ENCODE data around the gene MT1A. TPM values are rescaled to one million over a fixed set of nuclear protein-coding genes. Genes with fewer than 3 reads are reported as not detected.

The MT1A gene
- total RNA-seq, 4 donors from 2014 or later: 3.7 to 23.3 (median 11.2) TPM

DNA sequence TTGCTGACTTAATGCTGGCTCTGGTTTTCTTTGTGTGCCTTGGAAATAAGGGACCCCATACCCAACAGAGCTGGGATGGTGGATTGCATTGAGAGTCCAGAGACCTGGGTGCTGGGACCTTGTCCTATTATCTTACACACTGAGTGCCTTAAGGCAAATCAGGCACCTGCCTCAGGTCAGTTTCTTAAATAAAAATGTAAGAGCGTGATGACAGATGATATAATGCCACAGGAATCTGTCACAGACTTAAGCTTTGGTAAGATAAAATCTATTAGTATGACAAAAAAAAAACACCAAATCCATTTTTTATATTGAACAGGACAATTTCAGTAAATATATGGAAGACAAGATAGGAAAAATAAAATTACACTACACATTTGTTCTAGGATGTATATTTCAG lies 1.6 kb downstream of the MT1A start:
- 93 to 94% methylated on average over 1 of the region's 1 CpG for WGBS, 2 donors
- intact Hi-C loops (cut with DNase I; ENCODE audit: low total_unique reads): no loop called here

DNA sequence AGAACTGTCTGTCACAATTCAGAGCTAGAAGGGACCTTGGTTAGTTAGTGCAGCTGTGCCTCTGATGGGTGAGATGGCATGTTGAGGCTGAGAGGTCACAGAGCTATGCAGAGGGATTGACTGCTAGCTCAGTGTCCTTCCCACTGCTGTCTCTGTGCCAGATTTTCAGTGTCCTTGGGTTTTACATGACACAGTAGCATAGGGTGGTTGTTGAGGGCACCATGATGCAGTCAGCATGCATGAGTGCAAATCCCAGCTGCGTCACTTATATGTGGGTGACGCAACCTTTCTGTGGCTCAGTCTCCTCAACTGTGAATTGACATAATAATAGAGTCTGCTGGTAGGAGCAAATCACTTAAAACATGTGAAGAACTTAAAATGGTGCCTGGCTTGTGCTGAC lies 2.7 kb downstream of the MT1A start:
- intact Hi-C loops (cut with DNase I; ENCODE audit: low total_unique reads): no loop called here
- no peak for TF ChIP-seq POLR2A (IDR thresholded peaks at IDR 0.05)
- TF ChIP-seq, protein P1, sequence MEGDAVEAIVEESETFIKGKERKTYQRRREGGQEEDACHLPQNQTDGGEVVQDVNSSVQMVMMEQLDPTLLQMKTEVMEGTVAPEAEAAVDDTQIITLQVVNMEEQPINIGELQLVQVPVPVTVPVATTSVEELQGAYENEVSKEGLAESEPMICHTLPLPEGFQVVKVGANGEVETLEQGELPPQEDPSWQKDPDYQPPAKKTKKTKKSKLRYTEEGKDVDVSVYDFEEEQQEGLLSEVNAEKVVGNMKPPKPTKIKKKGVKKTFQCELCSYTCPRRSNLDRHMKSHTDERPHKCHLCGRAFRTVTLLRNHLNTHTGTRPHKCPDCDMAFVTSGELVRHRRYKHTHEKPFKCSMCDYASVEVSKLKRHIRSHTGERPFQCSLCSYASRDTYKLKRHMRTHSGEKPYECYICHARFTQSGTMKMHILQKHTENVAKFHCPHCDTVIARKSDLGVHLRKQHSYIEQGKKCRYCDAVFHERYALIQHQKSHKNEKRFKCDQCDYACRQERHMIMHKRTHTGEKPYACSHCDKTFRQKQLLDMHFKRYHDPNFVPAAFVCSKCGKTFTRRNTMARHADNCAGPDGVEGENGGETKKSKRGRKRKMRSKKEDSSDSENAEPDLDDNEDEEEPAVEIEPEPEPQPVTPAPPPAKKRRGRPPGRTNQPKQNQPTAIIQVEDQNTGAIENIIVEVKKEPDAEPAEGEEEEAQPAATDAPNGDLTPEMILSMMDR (IDR thresholded peaks at IDR 0.05): no peak
- 70 to 85% methylated on average over 2 of the region's 2 CpGs for WGBS, 2 donors
- no peak overlapping the region for H3K4me3 ChIP-seq (ENCODE audit: low read depth, poor library complexity, severe bottlenecking)
- no peak for DNase-seq (ENCODE audit: low spot score in 2 of 2)

More for the DNA sequence above, 1.6 kb downstream of the MT1A start:
- no peak for DNase-seq (ENCODE audit: low spot score in 2 of 2)
- H3K4me3 ChIP-seq (ENCODE audit: low read depth, poor library complexity, severe bottlenecking): no peak overlapping the region
- TF ChIP-seq, protein P1 (IDR thresholded peaks at IDR 0.05): no peak
- no peak for TF ChIP-seq POLR2A (IDR thresholded peaks at IDR 0.05)

DNA sequence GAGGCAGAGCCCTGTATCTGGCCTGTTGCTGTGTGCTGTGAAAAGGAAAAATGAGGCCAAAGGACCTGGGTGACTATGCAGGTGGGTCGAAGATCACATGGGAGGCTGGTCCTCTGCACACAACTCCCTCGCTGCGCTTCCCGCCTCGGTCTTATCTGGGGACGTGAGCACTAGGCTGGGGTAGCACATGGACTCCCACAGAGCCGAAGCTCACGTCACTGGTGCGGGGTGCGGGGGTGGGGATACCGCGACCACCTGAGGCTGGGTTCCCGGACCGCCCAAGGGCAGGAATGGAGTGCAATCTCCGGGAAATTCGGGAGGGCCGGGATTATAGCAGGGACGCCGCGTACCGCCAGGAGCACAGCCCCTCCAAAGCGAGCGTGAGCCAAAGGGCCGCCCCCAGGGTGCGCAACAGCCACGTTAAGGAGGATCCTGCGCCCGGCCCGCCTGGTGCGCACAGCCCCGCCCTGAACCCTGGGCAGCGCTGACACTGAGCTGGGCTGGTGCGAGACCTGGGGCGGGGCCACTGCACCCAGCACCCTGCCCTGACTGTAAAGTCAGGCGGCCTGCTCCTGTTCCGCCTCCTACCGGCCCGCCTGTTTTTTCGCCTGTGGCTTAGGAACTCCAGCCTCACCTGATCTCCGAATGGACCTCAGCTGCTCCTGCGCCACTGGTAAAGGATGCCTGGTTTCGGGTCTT lies 4.8 kb downstream of the MT1A start:
- H3K4me3 ChIP-seq (ENCODE audit: low read depth, poor library complexity, severe bottlenecking): no peak overlapping the region
- peak; percentile 62 to 95 for DNase-seq (ENCODE audit: low spot score in 2 of 2)
- WGBS, 2 donors: 13 to 22% methylated on average over 19 to 41 of the region's 42 CpGs
- TF ChIP-seq POLR2A (IDR thresholded peaks at IDR 0.05): no peak
- TF ChIP-seq, protein P1 (IDR thresholded peaks at IDR 0.05): no peak
- intact Hi-C loops (cut with DNase I; ENCODE audit: low total_unique reads): no loop called here

DNA sequence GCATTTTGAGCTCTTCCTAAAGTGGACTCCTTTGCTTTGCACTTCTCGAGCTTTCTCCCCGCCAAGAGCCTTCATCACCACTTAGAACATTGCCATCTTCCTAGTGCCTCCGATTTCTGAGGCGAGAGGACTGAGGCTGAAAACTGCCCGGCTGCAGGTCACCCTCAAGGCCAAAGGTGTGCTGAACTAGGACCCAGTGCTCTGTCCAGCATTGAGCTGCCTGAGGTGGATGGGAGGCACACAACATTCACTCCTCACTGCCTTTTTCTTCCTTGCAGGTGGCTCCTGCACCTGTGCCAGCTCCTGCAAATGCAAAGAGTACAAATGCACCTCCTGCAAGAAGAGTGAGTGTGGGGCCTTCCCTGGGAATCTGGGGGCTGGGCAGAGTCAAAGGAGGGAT lies 5.4 kb downstream of the MT1A start:
- H3K4me3 ChIP-seq (ENCODE audit: low read depth, poor library complexity, severe bottlenecking): no peak overlapping the region
- WGBS, 2 donors: 70 to 77% methylated on average over 5 of the region's 5 CpGs
- TF ChIP-seq, protein P1 (IDR thresholded peaks at IDR 0.05): no peak
- TF ChIP-seq POLR2A (IDR thresholded peaks at IDR 0.05): no peak
- DNase-seq (ENCODE audit: low spot score in 2 of 2): no peak
- intact Hi-C loops (cut with DNase I; ENCODE audit: low total_unique reads): no loop called here

DNA sequence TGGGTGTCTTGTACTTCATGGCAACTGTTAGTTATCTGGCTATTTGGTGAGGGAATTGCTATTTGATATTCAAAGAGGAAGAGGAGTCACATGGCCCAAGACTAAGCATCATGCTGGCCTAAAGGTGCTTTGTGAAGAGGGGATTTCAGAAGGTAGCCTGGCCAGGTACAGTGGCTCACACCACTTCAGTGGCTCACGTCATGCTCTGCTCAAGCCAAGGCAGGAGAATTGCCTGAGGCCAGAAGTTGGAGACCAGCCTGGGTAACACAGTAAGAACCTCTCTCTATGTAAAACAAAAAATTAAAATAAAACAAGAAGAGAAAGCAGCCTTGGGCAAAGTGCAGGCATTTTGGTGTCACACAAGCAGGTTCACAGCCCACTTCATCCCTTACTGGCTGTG lies 6.8 kb downstream of the MT1A start:
- DNase-seq (ENCODE audit: low spot score in 2 of 2): no peak
- WGBS, 2 donors: 67 to 70% methylated on average over 1 of the region's 1 CpG
- TF ChIP-seq, protein P1 (IDR thresholded peaks at IDR 0.05): no peak
- no peak for TF ChIP-seq POLR2A (IDR thresholded peaks at IDR 0.05)
- intact Hi-C loops (cut with DNase I; ENCODE audit: low total_unique reads): no loop called here
- no peak overlapping the region for H3K4me3 ChIP-seq (ENCODE audit: low read depth, poor library complexity, severe bottlenecking)

DNA sequence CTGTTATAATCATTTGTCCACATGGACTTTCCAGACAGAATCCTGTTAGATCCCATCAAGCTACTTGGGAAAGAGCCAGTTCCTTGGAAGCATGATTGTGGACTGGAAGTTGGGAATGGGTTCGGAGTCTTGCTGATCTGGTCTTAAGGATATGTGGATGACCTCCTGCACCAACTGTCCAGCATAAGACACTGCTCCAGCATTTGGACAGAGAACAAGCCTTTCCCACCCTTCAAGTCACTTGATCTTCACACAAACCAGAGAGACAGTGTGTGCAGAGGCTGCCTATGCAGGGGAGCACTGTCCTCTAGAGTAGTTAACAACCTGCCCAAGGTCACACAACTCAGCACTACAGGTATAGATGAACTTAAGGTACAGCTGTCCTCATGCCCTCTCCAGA lies 7.4 kb downstream of the MT1A start:
- H3K4me3 ChIP-seq (ENCODE audit: low read depth, poor library complexity, severe bottlenecking): no peak overlapping the region
- TF ChIP-seq, protein P1 (IDR thresholded peaks at IDR 0.05): no peak
- no peak for TF ChIP-seq POLR2A (IDR thresholded peaks at IDR 0.05)
- intact Hi-C loops (cut with DNase I; ENCODE audit: low total_unique reads): no loop called here
- 0 to 50% methylated on average over 1 of the region's 1 CpG for WGBS, 2 donors
- DNase-seq (ENCODE audit: low spot score in 2 of 2): no peak
